Lower lobe of right lung (tissue), 2 donors: ENCODE measurements around the gene MTMR3. TPM values are rescaled to one million over a fixed set of nuclear protein-coding genes. Genes with fewer than 3 reads are reported as not detected.

Experiments used
- ATAC-seq, 2 donors: fragments of 200-7000 bp; cut with Tn5 transposase; one replicate each; pipeline ENCODE4 v1.9.1; 2020 to 2022; ENCODE audit warnings: mild to moderate bottlenecking in 2 of 2, moderate library complexity in 2 of 2
- DNase-seq: peaks from one replicate; pipeline ENCODE4 v3.0.0-alpha.2; 2020
- H3K27ac ChIP-seq: fragments of 200-600 bp; one replicate; pipeline ENCODE4 v1.8.0; 2022
- H3K27me3 ChIP-seq: fragments of 200-600 bp; one replicate; pipeline ENCODE4 v1.8.0; 2022; ENCODE audit warnings: low read depth
- H3K36me3 ChIP-seq: fragments of 200-600 bp; one replicate; pipeline ENCODE4 v1.8.0; 2022; ENCODE audit warnings: mild to moderate bottlenecking
- H3K4me1 ChIP-seq: fragments of 200-600 bp; one replicate; pipeline ENCODE4 v1.8.0; 2022
- H3K4me3 ChIP-seq: fragments of 200-600 bp; one replicate; pipeline ENCODE4 v1.8.0; 2022; ENCODE audit warnings: mild to moderate bottlenecking
- H3K9me3 ChIP-seq: fragments of 200-600 bp; one replicate; pipeline ENCODE4 v1.8.0; 2022
- CTCF ChIP-seq: fragments of 200-600 bp; IDR thresholded peaks from one replicate; pipeline ENCODE4 v1.8.0; 2022; ENCODE audit warnings: antibody characterized with exemption, mild to moderate bottlenecking
- intact Hi-C: fragments of 100-400 bp; cut with DNase I; formaldehyde crosslinking; loops from one replicate; pipeline ENCODE4 v1.11.0; 2022
- total RNA-seq: library from RNA; stranded (reverse); fragmentation: NEBNext Ultra II Directional; extraction: Animal tissue kit (Norgen Biotek cat#: 25700); gene quantifications from one replicate; pipeline ENCODE4 v1.2.1, GENCODE V29; 2021
- donor health status: DM: no; HTN: yes; CAD: no; lungs with severe emphysema.

Gene MTMR3
- total RNA-seq, 1 donor from 2014 or later = 58.9 TPM

GRCh38 chr22:29945435-29945834, 62.5 kb downstream of the MTMR3 start:
- no peak for ATAC-seq
- intact Hi-C loops = no loop called here
- H3K4me1 ChIP-seq = peaks cover 31% of the 10 kb centered on the region

GRCh38 chr22:29946220-29946619, 63.2 kb downstream of the MTMR3 start:
- Histone ChIP-seq H3K4me1 (peaks cover 31% of the 10 kb centered on the region), H3K9me3 (no peaks in the 10 kb centered on the region), H3K4me3 (no peak overlapping the region), H3K27ac (no peak overlapping the region), H3K36me3 (no peaks in the 10 kb centered on the region), H3K27me3 (no peaks in the 10 kb centered on the region)
- no peak for ATAC-seq
- DNase-seq = no peak
- no peak for TF ChIP-seq CTCF
- intact Hi-C loops = no loop called here

More at GRCh38 chr22:29945435-29945834, 62.5 kb downstream of the MTMR3 start:
- no peak for TF ChIP-seq CTCF
- no peak for DNase-seq
- H3K4me3 ChIP-seq = no peak overlapping the region
- H3K9me3 ChIP-seq = no peaks in the 10 kb centered on the region
- H3K27ac ChIP-seq = no peak overlapping the region
- no peaks in the 10 kb centered on the region for H3K27me3 ChIP-seq
- H3K36me3 ChIP-seq = no peaks in the 10 kb centered on the region

GRCh38 chr22:29947410-29948384, 64.7 kb downstream of the MTMR3 start:
- H3K27me3 ChIP-seq = no peaks in the 10 kb centered on the region
- no peaks in the 10 kb centered on the region for H3K9me3 ChIP-seq
- TF ChIP-seq CTCF = no peak
- intact Hi-C loops = no loop called here
- no peak overlapping the region for H3K4me3 ChIP-seq
- no peak for DNase-seq
- ATAC-seq = no peak
- H3K27ac ChIP-seq = no peak overlapping the region
- H3K36me3 ChIP-seq = no peaks in the 10 kb centered on the region
- peaks cover 35% of the 10 kb centered on the region for H3K4me1 ChIP-seq

GRCh38 chr22:29948385-29948769, 65.4 kb downstream of the MTMR3 start:
- no peak for ATAC-seq
- no peak for DNase-seq
- H3K36me3 ChIP-seq = no peaks in the 10 kb centered on the region
- no peaks in the 10 kb centered on the region for H3K27me3 ChIP-seq
- H3K4me1 ChIP-seq = peaks cover 35% of the 10 kb centered on the region
- intact Hi-C loops = no loop called here
- no peaks in the 10 kb centered on the region for H3K9me3 ChIP-seq
- H3K27ac ChIP-seq = no peak overlapping the region
- TF ChIP-seq CTCF = no peak
- no peak overlapping the region for H3K4me3 ChIP-seq

GRCh38 chr22:29949872-29950271, 66.9 kb downstream of the MTMR3 start:
- ATAC-seq = no peak
- peaks cover 34% of the 10 kb centered on the region for H3K4me1 ChIP-seq
- intact Hi-C loops = no loop called here

More at GRCh38 chr22:29949872-29950271, 66.9 kb downstream of the MTMR3 start:
- Histone ChIP-seq H3K9me3 (no peaks in the 10 kb centered on the region), H3K36me3 (no peaks in the 10 kb centered on the region), H3K4me3 (no peak overlapping the region), H3K27ac (no peak overlapping the region), H3K27me3 (no peaks in the 10 kb centered on the region)
- no peak for TF ChIP-seq CTCF
- DNase-seq = no peak
